Activated T-cell treated with anti-CD3 and anti-CD28 coated beads for 1 hour (primary cell): ENCODE results near the gene POU6F2.

Experiments
- DNase-seq: peaks from one replicate; pipeline ENCODE4 v3.0.0-alpha.2; 2020; ENCODE audit warnings: low read depth

The POU6F2 gene

GRCh38 chr7:39128287-39128843, 150.7 kb downstream of the POU6F2 start:
- no peak for DNase-seq

- no peak for DNase-seq
Measured at GRCh38 chr7:39130274-39130673, 152.6 kb downstream of the POU6F2 start.

GRCh38 chr7:39130857-39131526, 153.3 kb downstream of the POU6F2 start:
- DNase-seq, result no peak

- no peak for DNase-seq
Measured at GRCh38 chr7:39132306-39132705, 154.6 kb downstream of the POU6F2 start.

- DNase-seq, result no peak
Measured at GRCh38 chr7:39133088-39133487, 155.4 kb downstream of the POU6F2 start.

GRCh38 chr7:39137480-39137879, 159.8 kb downstream of the POU6F2 start:
- DNase-seq, result no peak

GRCh38 chr7:39142750-39143149, 165.0 kb downstream of the POU6F2 start:
- no peak for DNase-seq

GRCh38 chr7:39144420-39144819, 166.7 kb downstream of the POU6F2 start:
- DNase-seq, result no peak

- no peak for DNase-seq
Measured at GRCh38 chr7:39145283-39145682, 167.6 kb downstream of the POU6F2 start.

GRCh38 chr7:39145935-39146334, 168.2 kb downstream of the POU6F2 start:
- no peak for DNase-seq

- no peak for DNase-seq
Measured at GRCh38 chr7:39152701-39153100, 175.0 kb downstream of the POU6F2 start.

GRCh38 chr7:39153113-39153512, 175.4 kb downstream of the POU6F2 start:
- no peak for DNase-seq

GRCh38 chr7:39153647-39154046, 175.9 kb downstream of the POU6F2 start:
- no peak for DNase-seq

- DNase-seq, result no peak
Measured at GRCh38 chr7:39154815-39155214, 177.1 kb downstream of the POU6F2 start.

GRCh38 chr7:39158367-39158766, 180.7 kb downstream of the POU6F2 start:
- DNase-seq, result no peak

- no peak for DNase-seq
Measured at GRCh38 chr7:39161903-39162302, 184.2 kb downstream of the POU6F2 start.

GRCh38 chr7:39164887-39165286, 187.2 kb downstream of the POU6F2 start:
- no peak for DNase-seq

- no peak for DNase-seq
Measured at GRCh38 chr7:39168403-39169098, 190.8 kb downstream of the POU6F2 start.

GRCh38 chr7:39172137-39172536, 194.4 kb downstream of the POU6F2 start:
- no peak for DNase-seq

- DNase-seq, result no peak
Measured at GRCh38 chr7:39181398-39181797, 203.7 kb downstream of the POU6F2 start.

GRCh38 chr7:39183796-39184195, 206.1 kb downstream of the POU6F2 start:
- no peak for DNase-seq

GRCh38 chr7:39184391-39184790, 206.7 kb downstream of the POU6F2 start:
- no peak for DNase-seq

- no peak for DNase-seq
Measured at GRCh38 chr7:39186131-39186530, 208.4 kb downstream of the POU6F2 start.

GRCh38 chr7:39186671-39187070, 209.0 kb downstream of the POU6F2 start:
- no peak for DNase-seq
